GM12873 (cell line): ENCODE results near the gene RTEL1.

Source experiments
- TF ChIP-seq, protein P1 (sequence below): IDR thresholded peaks from 2 replicates; pipeline ENCODE4 v1.5.1; 2012; ENCODE audit warnings: low read depth, mild to moderate bottlenecking, moderate library complexity, low read length, control low read depth; ENCODE audit not compliant: insufficient read depth; ENCODE audit errors: missing control alignments

The RTEL1 gene

GRCh38 chr20:63625771-63626423, 32.2 kb upstream of the RTEL1 start:
- TF ChIP-seq, protein P1, sequence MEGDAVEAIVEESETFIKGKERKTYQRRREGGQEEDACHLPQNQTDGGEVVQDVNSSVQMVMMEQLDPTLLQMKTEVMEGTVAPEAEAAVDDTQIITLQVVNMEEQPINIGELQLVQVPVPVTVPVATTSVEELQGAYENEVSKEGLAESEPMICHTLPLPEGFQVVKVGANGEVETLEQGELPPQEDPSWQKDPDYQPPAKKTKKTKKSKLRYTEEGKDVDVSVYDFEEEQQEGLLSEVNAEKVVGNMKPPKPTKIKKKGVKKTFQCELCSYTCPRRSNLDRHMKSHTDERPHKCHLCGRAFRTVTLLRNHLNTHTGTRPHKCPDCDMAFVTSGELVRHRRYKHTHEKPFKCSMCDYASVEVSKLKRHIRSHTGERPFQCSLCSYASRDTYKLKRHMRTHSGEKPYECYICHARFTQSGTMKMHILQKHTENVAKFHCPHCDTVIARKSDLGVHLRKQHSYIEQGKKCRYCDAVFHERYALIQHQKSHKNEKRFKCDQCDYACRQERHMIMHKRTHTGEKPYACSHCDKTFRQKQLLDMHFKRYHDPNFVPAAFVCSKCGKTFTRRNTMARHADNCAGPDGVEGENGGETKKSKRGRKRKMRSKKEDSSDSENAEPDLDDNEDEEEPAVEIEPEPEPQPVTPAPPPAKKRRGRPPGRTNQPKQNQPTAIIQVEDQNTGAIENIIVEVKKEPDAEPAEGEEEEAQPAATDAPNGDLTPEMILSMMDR: no peak

DNA sequence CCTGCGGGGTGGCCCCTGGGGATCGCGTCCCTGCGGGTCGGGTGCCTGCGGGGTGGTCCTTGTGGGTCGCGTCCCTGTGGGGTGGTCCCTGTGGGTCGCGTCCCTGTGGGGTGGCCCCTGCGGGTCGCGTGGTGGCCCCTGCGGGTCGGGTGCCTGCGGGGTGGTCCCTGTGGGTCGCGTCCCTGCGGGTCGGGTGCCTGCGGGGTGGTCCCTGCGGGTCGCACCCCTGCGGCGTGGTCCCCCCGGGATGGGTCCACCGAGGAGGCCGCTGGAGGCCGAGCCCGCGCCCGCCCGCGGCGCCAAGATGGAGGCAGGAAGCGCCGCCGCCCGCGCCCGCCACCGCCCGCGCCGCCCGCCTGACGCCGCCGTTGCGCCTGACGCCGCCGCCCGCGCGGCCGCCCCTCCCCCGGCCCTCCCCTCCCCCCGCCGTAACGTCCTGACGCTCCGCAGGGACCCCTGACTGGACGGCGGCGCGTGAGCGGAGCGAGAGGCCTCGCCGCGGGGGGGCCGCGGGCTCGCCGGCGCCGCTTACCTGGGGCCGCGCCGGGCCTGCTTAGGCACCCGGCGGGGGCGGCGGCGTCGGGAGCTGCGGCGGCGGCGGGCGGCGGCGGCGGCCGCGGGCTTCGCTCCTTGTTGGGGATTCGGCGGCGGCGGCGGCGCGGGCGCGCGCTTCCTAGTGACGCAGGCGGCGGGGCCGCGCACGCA, 31.5 kb upstream of the RTEL1 start, which contains the start of gene GMEB2:
Gene GMEB2, minus strand, starts transcription at position 678 of the 705 bp plus-strand sequence. CDS start 7,704 bp downstream, outside the sequence.
- TF ChIP-seq, protein P1: no peak

DNA sequence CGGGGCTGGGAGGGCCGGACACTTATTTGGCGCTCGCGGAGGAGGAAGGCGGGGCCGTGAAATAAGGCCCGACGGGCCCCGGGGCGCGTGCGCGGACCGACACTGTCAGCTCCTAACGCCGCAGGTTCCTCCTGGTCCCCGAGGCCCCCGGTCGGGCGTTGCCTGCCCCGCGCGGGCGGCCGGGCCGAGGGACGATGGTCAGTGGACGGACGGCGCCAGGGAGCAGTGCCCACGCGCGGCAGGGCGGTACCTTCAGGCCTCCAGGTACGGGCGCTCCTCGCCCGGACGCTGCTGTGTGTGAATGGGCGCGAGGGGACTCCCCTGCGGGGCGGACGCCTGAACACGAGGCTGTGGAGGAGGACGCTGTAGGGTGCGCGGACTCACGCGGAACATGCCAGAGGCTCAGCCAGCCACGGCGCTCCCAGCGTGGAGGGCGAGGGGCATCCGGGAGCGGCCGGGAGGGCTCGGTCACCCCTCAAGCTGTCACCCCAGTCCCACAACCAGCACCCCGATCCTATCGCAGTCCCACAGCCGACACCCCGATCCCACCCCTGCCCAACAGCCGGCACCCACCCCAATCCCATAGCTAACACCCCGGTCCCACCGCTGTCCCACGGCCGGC, 30.9 kb upstream of the RTEL1 start:
- TF ChIP-seq, protein P1: no peak

- TF ChIP-seq, protein P1: no peak
These were observed 30.3 kb upstream of the RTEL1 start for GRCh38 chr20:63627751-63628245.

- TF ChIP-seq, protein P1: no peak
These were observed 29.7 kb upstream of the RTEL1 start for GRCh38 chr20:63628246-63628975.

- TF ChIP-seq, protein P1: no peak
These were observed 24.4 kb upstream of the RTEL1 start for GRCh38 chr20:63633732-63634131.
